NCI-H2227 (cell line): Measurements from ENCODE around the gene FXYD5.
A peak's percentile ranks its signal among the peaks of the same experiment; 100 is the strongest.
"Not testable (repeated sequence)": the region's sequence is repeated elsewhere in the genome, so short reads cannot be mapped to it uniquely, and the experiment has no call there.

Experiments
- DNase-seq: peaks from one replicate; lab custom pipeline; 2025; ENCODE audit not compliant: unreplicated experiment; lab: John Stamatoyannopoulos, UW

The FXYD5 gene

GRCh38 chr19:35136977-35137702 is 17.4 kb upstream of the FXYD5 start:
- no peak for DNase-seq

DNA sequence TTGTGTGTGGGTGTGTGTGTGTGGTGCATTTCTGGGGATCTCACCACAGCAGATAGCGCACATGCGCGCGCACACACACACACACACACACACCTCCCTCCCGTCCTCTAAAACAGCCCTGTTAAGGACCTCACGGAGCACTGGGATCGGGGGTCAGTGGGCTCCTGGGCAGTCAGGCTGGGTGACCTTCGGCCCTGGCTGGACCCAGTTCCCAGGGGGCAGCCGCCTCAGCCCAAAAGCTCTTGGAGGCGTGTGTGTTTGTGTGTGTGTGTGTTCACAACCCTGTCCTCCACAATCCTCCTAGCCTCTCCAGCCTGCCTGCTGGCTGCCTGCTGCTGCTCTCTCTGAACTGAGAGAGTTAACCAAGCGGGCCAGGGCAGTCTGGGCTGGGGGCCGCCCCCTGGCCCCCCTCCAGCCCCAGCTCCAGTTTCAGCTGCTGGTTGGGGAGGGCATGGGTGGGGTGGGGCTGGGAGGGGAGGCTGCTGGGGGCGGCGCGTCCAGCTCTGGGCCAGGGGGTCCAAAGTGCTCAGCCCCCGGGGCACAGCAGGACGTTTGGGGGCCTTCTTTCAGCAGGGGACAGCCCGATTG is 16.1 kb upstream of the FXYD5 start, which contains the start of gene FXYD1:
Gene FXYD1 (plus strand): TSS at position 520 of the 588 bp plus-strand sequence. CDS start 1,256 bp downstream, outside the sequence.
- DNase-seq: no peak

GRCh38 chr19:35140207-35140961 is 14.2 kb upstream of the FXYD5 start:
- no peak for DNase-seq

DNA sequence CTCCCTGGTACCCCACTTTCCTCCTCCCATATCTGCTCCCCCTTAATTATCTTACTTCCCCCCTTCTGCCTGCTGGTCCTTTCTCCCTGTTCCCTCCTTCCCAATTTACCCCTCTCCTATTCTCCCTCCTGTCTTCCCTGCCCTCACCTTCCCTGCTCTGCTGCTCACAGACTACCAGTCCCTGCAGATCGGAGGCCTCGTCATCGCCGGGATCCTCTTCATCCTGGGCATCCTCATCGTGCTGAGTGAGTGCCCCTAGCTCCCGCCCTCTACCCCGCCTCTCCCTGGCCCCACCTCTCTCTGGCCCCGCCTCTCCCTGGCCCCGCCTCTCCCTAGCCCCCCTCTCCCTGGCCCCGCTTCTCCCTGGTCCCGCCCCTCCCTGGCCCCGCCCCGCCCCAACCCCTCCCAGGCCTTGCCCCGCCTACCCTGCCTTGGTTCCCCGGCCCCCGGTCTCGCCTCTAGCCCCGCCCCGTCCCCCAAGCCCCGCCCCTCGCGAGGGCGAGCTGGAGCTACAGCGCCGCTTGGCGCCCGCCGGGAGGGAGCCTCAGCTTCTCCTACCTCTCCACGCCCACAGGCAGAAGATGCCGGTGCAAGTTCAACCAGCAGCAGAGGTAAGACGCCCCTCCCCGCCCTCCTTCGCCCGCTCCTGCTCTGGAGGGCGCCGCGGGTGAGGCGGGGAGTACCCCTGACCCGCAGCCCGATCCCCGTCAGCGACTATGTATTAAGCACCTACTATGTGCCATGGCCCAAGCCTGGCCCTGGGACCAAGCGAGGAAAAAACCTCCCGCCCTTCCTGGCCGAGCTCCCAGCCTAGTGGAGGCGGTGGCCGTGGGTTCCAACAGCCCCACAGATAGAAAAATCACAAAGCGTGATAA is 13.3 kb upstream of the FXYD5 start:
- DNase-seq: peak; percentile 97

- peak; percentile 83 for DNase-seq
Measured at GRCh38 chr19:35141837-35142605, 12.5 kb upstream of the FXYD5 start.

DNA sequence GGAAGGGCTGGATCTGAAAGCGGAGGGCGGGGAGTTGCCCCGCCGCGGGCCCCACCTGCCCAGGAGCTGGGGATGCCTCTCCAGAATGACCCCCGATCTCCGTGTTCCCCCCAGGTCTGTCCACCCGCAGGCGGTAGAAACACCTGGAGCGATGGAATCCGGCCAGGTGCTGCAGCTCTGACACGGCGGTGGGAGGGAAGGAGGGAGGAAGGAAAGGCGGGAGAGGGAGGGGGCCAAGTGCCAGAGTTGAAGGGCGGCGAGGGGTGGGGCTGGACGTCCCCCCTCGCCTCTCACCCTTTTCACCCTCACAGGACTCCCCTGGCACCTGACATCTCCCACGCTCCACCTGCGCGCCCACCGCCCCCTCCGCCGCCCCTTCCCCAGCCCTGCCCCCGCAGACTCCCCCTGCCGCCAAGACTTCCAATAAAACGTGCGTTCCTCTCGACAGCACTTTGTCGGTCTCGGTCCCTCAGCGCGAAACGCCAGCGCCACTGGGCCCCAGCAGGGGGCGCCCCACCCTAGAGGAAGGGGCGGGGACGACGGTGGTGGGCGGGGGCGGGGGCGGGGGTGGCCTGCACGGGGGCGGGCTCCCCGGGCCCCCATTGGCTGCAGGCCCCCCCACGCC is 11.8 kb upstream of the FXYD5 start:
- DNase-seq: peak; percentile 98

GRCh38 chr19:35143231-35143715 is 11.3 kb upstream of the FXYD5 start, which contains the start of gene FXYD7:
FXYD7 (plus strand) TSS chr19:35143255; CDS start chr19:35143334, 79 bp downstream.
- DNase-seq: peak; percentile 88

GRCh38 chr19:35143818-35144217 is 10.7 kb upstream of the FXYD5 start:
- DNase-seq: peak; percentile 69

DNA sequence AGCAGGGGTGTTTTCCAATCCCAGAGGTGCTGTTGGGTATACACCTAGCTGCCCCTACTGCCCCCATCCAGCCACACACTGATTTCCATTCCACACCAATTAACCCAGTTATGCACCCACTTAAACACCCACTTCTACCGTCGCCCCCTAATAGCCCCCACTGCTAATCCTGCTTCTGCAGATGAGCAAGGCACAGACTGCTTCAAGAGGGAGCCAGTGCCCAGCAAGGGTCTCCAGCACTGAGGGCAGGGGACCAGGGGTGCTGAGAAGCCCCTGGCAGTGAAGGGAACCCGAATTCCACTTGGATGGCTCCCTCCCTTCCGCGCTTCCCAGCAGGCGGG is 10.3 kb upstream of the FXYD5 start:
- no peak for DNase-seq

DNA sequence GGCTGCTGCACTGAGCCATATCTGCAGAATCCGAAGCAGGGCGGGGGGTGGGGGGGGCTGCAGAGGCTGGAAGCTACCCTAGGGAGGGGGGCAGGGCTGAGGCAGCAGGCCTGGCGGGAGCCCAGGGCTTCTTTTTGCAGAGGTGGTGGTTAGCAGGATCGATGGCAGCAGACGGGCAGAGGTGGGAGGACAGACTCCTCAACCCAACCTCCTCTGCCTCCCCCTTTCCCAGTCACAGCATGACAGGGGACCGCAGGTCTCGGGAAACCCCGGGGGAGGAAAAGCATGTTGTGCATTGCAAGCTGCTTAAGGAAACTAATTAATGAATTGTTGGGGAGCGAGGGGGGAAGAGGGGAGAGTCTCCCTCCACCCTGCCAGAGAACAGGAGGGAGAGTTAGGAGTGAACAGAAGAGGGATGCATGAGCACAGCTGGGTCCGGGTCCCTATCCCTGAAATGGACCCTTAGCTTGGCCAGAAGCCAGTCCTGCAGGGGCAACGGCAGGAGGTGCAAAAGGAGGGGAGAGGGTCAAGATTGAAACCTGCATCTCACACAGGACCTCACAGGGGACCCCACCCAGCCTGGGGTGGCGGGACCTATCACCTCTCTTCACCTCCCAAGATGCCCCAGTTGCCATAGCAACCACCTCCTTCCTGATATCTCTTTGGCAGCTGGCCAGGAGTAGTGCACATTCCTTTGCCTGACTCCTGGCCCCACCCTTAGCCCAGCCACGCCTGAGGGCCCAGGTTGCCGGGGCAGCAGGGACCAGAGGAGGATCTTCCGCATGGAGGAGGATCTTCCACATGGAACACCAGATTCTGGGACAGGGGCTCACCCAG is 9.7 kb upstream of the FXYD5 start:
- DNase-seq: peak; percentile 91

DNA sequence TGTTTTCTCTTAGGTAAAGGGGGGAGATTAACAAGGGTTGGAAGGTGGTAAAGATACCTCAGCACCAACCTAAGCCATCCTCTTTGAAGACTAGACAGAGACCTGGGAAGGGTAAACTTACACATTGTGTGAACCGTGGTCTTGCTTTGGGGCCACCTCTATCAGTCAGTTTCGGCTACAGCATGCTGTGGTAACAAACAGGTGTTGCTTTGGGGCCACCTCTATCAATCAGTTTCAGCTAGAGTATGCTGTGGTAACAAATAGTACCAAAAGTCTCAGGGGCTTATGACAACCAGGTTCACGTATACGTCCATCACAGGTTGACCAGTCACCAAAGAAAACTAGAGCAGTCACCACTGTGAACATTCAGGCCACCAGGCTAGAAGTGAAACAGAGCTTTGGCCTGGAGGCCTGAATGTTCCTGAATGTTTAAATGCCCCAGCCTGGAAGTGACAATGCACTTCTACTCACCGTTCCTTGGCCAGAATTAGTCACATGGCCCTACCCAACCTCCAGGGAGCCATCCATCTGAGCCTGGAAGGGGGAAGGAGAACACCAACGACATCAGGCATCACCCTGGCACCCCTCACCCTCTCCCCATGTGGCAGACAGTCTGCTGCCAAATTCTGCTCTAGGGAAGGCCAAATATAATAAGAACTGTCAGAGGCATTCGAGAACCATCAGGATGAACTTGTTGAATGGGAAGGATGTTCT is 7.6 kb upstream of the FXYD5 start:
- DNase-seq: no peak

GRCh38 chr19:35149463-35149862 is 5.1 kb upstream of the FXYD5 start:
- DNase-seq: no peak

GRCh38 chr19:35150445-35150844 is 4.1 kb upstream of the FXYD5 start:
- no peak for DNase-seq

- peak; percentile 57 for DNase-seq
Measured at GRCh38 chr19:35151273-35152065, 3.1 kb upstream of the FXYD5 start.

DNA sequence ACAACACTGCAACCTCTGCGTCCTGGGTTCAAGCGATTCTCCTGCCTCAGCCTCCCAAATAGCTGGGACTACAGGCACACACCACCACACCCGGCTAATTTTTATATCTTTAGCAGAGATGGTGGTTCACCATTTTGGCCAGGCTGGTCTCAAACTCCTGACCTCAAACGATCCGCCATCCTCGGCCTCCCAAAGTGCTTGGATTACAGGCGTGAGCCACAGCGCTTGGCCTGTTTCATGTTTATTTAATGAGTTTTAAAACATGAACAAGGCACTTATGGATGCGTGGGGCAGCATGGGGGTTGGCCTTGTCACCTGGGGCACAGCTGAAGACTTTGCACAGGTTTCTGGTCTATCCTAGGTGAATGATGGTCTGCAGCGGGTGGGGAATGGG is 1.4 kb upstream of the FXYD5 start:
- DNase-seq: not testable (repeated sequence)

GRCh38 chr19:35153701-35154524 is 622 bp upstream of the FXYD5 start:
- DNase-seq: peak; percentile 95
